Measurements from ENCODE around the gene RASGRP3.
"Not testable (repeated sequence)": the region's sequence is repeated elsewhere in the genome, so short reads cannot be mapped to it uniquely, and the experiment has no call there.

Gene RASGRP3

GRCh38 chr2:33458248-33458819, 18.1 kb upstream of the RASGRP3 start:
- no peak for DNase-seq

- DNase-seq = no peak
Measured at GRCh38 chr2:33459745-33460144, 16.7 kb upstream of the RASGRP3 start.

GRCh38 chr2:33462512-33462911, 13.9 kb upstream of the RASGRP3 start:
- not testable (repeated sequence) for DNase-seq

GRCh38 chr2:33467413-33467812, 9.0 kb upstream of the RASGRP3 start:
- no peak for DNase-seq

GRCh38 chr2:33469238-33469637, 7.2 kb upstream of the RASGRP3 start:
- no peak for DNase-seq

- DNase-seq = peak; percentile 75
Measured at GRCh38 chr2:33475224-33476130, 972 bp upstream of the RASGRP3 start.

- no peak for DNase-seq
Measured at GRCh38 chr2:33476793-33477190, 343 bp downstream of the RASGRP3 start.

- no peak for DNase-seq
Measured at GRCh38 chr2:33477473-33478468, 1.3 kb downstream of the RASGRP3 start.

- DNase-seq = no peak
Measured at GRCh38 chr2:33478968-33479731, 2.7 kb downstream of the RASGRP3 start.

- DNase-seq = no peak
Measured at GRCh38 chr2:33482518-33482917, 6.1 kb downstream of the RASGRP3 start.

- DNase-seq = no peak
Measured at GRCh38 chr2:33484042-33484621, 7.7 kb downstream of the RASGRP3 start.

GRCh38 chr2:33485051-33485450, 8.6 kb downstream of the RASGRP3 start:
- no peak for DNase-seq

GRCh38 chr2:33486544-33486943, 10.1 kb downstream of the RASGRP3 start:
- no peak for DNase-seq

- DNase-seq = no peak
Measured at GRCh38 chr2:33488178-33488690, 11.8 kb downstream of the RASGRP3 start.

GRCh38 chr2:33488715-33489540, 12.5 kb downstream of the RASGRP3 start:
- no peak for DNase-seq

- no peak for DNase-seq
Measured at GRCh38 chr2:33489835-33490431, 13.5 kb downstream of the RASGRP3 start.

- DNase-seq = no peak
Measured at GRCh38 chr2:33491441-33492084, 15.1 kb downstream of the RASGRP3 start.

- DNase-seq = no peak
Measured at GRCh38 chr2:33492399-33493134, 16.1 kb downstream of the RASGRP3 start.

- no peak for DNase-seq
Measured at GRCh38 chr2:33494155-33494779, 17.8 kb downstream of the RASGRP3 start.

Measured in NCI-H345 (cell line).